Measurements from ENCODE around the gene LIMK1. TPM values are rescaled to one million over a fixed set of nuclear protein-coding genes. Genes with fewer than 3 reads are reported as not detected.

LIMK1 gene
- total and polyA plus RNA-seq, 2 donors (not counting 3 experiments of a cell fraction or from before 2014, with no cell fraction given): 52.9 to 54.5 TPM

DNA sequence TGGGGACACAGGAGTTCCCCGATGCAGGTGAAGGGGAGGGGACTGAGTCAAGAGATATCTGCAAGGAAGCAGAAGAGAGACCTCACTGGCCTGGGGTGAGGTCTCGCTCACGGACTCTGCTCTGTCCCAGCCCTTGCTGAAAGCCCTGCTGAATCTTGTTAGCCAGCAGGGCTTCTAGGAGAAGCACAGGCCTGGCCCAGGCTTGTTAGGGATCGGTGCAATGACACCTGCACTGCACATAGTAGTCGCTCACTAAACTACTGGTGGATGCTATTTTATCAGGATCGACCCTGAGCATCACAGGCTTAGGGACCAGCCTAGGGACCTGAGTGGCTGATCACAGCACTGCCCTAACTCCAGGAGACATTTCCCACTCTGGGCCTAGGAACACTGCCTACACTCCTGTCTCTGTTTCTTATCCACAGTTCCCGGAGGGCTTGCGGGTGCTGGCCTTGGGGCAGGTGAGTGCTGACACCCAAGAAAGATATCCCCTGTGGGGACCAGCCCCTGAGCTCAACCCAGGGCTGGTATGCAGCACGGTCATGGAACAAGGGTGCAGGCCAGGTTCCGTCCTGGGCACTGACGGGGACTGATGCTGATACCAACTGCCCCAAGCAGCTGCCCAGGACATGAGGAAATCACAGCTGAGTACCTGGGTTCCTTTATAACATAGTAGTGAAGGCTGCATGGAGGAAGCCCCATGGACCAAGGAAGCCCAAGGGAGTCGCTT is 42.6 kb upstream of the LIMK1 start:
- H3K27me3 ChIP-seq (ENCODE audit: control insufficient read depth in 2 of 2, insufficient read depth in 2 of 2, low read length in 2 of 2): peaks cover 0 to 2% of the 10 kb centered on the region in 2 experiments
- H3K4me2 ChIP-seq (ENCODE audit: insufficient read depth, low read length): no peak overlapping the region
- no peaks in the 10 kb centered on the region for H3K36me3 ChIP-seq (ENCODE audit: control insufficient read depth in 2 of 2, extremely low read depth in 1 of 2, insufficient read depth in 2 of 2, low read length in 2 of 2)
- TF ChIP-seq FOS (IDR thresholded peaks at IDR 0.05; ENCODE audit: borderline replicate concordance, insufficient read depth, low read length) (no peak), EZH2 (IDR thresholded peaks at IDR 0.05; ENCODE audit: borderline replicate concordance, low read depth, low read length, severe bottlenecking) (no peak), POLR2A (IDR thresholded peaks at IDR 0.05; ENCODE audit: low read depth, low read length) (no peak), JUN (IDR thresholded peaks at IDR 0.05; ENCODE audit: borderline replicate concordance, insufficient read depth, insufficient read length, low read depth) (no peak), GATA2 (IDR thresholded peaks at IDR 0.05; ENCODE audit: insufficient read depth, insufficient read length, low read depth, low read length) (no peak), MYC (IDR thresholded peaks at IDR 0.05; ENCODE audit: low read depth, low read length) (no peak), POLR2AphosphoS5 (IDR thresholded peaks at IDR 0.05; ENCODE audit: insufficient read depth, low read depth, low read length) (no peak)
- TF ChIP-seq, protein P1, sequence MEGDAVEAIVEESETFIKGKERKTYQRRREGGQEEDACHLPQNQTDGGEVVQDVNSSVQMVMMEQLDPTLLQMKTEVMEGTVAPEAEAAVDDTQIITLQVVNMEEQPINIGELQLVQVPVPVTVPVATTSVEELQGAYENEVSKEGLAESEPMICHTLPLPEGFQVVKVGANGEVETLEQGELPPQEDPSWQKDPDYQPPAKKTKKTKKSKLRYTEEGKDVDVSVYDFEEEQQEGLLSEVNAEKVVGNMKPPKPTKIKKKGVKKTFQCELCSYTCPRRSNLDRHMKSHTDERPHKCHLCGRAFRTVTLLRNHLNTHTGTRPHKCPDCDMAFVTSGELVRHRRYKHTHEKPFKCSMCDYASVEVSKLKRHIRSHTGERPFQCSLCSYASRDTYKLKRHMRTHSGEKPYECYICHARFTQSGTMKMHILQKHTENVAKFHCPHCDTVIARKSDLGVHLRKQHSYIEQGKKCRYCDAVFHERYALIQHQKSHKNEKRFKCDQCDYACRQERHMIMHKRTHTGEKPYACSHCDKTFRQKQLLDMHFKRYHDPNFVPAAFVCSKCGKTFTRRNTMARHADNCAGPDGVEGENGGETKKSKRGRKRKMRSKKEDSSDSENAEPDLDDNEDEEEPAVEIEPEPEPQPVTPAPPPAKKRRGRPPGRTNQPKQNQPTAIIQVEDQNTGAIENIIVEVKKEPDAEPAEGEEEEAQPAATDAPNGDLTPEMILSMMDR (IDR thresholded peaks at IDR 0.05; ENCODE audit: extremely low read depth in 1 of 2, insufficient read depth in 1 of 2, low read depth in 1 of 2, low read length in 2 of 2): no peak
- TF ChIP-seq, protein P2, sequence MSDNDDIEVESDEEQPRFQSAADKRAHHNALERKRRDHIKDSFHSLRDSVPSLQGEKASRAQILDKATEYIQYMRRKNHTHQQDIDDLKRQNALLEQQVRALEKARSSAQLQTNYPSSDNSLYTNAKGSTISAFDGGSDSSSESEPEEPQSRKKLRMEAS (IDR thresholded peaks at IDR 0.05; ENCODE audit: insufficient read depth, insufficient read length): no peak
- H3K9me3 ChIP-seq (replicated peaks; ENCODE audit: control insufficient read depth, insufficient read depth, low read length): no peaks in the 10 kb centered on the region
- H3K27ac ChIP-seq (ENCODE audit: insufficient read depth, low read depth, low read length): no peak overlapping the region
- CTCF ChIA-PET: interaction anchor here (1.8 to 6.2 kb wide), 2 partner anchors 14 to 15 kb away, joined by 9 to 74 read pairs; no protein-coding TSS in a partner anchor
- no peak overlapping the region for H3K4me3 ChIP-seq (replicated peaks in 1 of 3; ENCODE audit: insufficient read depth in 1 of 3, low read depth in 1 of 3, low read length in 3 of 3)
- no peaks in the 10 kb centered on the region for H3K79me2 ChIP-seq (ENCODE audit: control insufficient read depth, insufficient read depth, low read length)
- no peaks in the 10 kb centered on the region for H3K4me1 ChIP-seq (ENCODE audit: control insufficient read depth, extremely low read depth, insufficient read depth, low read length)
- DNase-seq (ENCODE audit: low read depth, low spot score) (no peak), FAIRE-seq (no peak)
- H4K20me1 ChIP-seq (replicated peaks; ENCODE audit: control insufficient read depth, extremely low read depth, insufficient read depth, low read length): no peaks in the 10 kb centered on the region
- no peak overlapping the region for H3K9ac ChIP-seq (replicated peaks; ENCODE audit: extremely low read depth, insufficient read depth, low read length)
- no peaks in the 10 kb centered on the region for H3K9me1 ChIP-seq (replicated peaks; ENCODE audit: control insufficient read depth, extremely low read depth, insufficient read depth, low read length)
- BruUV-seq (replicated peaks): no TSS peak
- intact Hi-C loops (cut with micrococcal nuclease): no loop called here
- POLR2A ChIA-PET: no interaction called here
- H2AFZ ChIP-seq (ENCODE audit: low read depth, low read length): no peak overlapping the region
- dilution Hi-C loops (cut with MboI; ENCODE audit: extremely low pct_ligation_motif_present, low sequenced_read_pairs): no loop called here
